Stimulated activated CD4-positive, alpha-beta T cell treated with anti-CD3 and anti-CD28 coated beads, Interleukin-12 subunit alpha, Interleukin-12 subunit beta, amount 100 ng/mL, for 24 hours (primary cell): ENCODE measurements around the gene NCBP3.
A peak's percentile ranks its signal among the peaks of the same experiment; 100 is the strongest.

ENCODE experiments used
- DNase-seq, 2 experiments: peaks; one replicate each; pipeline ENCODE4 v3.0.0-alpha.2; 2020; ENCODE audit warnings: low read depth in 2 of 2

Gene NCBP3, protein sequence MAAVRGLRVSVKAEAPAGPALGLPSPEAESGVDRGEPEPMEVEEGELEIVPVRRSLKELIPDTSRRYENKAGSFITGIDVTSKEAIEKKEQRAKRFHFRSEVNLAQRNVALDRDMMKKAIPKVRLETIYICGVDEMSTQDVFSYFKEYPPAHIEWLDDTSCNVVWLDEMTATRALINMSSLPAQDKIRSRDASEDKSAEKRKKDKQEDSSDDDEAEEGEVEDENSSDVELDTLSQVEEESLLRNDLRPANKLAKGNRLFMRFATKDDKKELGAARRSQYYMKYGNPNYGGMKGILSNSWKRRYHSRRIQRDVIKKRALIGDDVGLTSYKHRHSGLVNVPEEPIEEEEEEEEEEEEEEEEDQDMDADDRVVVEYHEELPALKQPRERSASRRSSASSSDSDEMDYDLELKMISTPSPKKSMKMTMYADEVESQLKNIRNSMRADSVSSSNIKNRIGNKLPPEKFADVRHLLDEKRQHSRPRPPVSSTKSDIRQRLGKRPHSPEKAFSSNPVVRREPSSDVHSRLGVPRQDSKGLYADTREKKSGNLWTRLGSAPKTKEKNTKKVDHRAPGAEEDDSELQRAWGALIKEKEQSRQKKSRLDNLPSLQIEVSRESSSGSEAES

GRCh38 chr17:3845621-3846436, at the start of gene NCBP3:
Gene NCBP3 (minus strand): TSS chr17:3846246. CDS start chr17:3846223, 23 bp downstream.
- DNase-seq: peak; percentile 82 to 85

- DNase-seq: no peak
These were observed 49.3 kb upstream of the NCBP3 start for GRCh38 chr17:3895354-3895753.

DNA sequence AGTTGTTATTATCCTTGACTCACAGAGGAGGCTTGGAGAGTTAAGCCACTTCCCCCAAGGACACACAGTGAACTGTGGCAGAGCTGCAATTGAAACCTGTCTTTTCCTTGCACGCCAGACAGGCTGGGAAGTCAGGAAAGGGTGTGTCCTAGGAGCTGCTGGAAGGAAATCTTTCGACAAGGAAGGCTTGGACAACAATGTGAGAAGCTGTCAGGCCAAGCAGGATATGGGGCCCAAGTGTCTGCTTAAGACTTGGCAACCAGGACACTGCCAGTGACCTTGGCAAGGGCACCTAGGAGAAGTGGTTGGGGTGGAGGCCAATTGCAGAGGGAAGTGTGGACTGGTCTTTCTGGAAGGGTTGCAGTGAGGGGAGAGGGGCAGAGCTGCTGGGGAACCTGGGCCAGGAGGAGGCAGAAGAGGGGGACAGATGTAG, 48.9 kb upstream of the NCBP3 start:
- no peak for DNase-seq

DNA sequence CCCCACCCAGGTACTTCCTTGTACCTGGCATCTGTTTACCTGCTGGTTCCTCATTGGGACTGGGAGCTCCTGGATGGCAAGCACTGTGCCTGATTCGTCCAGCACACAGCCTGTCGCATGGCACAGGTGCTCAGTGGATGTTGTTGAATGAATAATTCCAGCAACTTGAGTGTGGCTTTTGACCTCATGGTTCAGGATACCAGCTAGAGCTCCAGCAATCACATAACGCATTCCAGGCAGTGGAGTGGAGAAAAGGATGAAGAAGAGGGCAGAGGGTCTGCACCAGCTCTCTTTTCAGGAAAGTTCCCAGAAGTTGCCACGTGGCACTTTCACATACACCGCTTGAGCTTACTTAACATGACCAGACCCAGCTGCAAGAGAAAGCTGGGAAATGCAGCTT, 48.1 kb upstream of the NCBP3 start:
- no peak for DNase-seq

DNA sequence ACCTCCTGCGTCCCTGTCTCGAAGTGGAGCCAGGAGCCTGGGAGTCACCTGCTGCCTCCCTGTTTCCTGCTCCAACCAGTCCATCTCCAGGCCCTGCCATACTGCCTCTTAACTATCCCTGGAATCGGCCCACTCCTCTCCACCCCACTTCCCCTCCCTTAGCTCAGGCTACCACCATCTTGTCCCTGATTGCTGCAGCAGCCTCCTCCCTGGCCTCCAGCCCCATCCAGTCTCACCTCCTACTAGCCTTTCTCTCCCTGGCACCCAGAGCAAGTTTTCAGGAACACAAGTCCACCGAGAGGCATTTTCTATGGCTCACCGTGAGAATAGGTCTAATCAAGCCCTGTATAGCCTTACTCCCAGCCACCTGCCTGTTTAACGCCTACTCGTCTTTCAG, 47.7 kb upstream of the NCBP3 start:
- DNase-seq: no peak

DNA sequence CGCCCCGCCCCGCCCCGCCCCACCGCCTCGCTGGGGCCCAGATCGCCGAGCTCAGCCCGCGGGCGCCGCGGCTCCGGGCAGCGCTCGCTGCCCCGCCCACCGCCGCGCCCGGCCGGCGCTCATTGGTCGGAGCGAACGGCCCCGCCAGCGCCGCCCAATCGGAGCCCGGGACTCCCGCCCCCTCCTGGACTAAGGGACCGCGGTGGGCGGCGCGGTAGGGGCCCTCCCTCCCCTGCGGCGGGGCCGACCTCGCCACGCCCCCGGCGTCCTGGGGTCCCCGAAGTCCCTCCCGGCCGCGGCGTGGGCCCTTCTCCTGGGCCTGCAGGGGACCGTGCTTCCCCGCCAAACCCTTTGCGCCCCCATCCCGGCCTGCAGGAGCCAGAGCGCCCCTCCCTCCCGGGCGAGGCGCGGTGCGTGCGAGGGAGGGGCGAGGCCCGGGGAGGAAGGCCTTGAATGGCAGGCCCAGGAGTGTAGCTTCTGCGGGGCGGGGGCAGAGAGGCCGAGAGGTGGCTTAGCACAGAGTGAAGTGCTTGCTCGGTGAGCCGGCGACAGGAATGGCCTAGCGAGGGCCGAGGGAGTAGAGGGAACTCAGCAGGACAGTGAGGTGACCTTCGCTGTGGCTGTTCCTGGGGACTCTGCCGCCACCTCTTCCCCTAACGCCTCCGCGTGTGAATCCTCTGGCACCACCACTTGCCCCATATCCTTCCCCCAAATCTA, 47.1 kb upstream of the NCBP3 start, which contains the start of gene CAMKK1:
TSS of gene CAMKK1 (minus strand) at position 51 of the 717 bp plus-strand sequence. CDS start 7,366 bp downstream, outside the sequence.
- DNase-seq: peak; percentile 81 to 86

DNA sequence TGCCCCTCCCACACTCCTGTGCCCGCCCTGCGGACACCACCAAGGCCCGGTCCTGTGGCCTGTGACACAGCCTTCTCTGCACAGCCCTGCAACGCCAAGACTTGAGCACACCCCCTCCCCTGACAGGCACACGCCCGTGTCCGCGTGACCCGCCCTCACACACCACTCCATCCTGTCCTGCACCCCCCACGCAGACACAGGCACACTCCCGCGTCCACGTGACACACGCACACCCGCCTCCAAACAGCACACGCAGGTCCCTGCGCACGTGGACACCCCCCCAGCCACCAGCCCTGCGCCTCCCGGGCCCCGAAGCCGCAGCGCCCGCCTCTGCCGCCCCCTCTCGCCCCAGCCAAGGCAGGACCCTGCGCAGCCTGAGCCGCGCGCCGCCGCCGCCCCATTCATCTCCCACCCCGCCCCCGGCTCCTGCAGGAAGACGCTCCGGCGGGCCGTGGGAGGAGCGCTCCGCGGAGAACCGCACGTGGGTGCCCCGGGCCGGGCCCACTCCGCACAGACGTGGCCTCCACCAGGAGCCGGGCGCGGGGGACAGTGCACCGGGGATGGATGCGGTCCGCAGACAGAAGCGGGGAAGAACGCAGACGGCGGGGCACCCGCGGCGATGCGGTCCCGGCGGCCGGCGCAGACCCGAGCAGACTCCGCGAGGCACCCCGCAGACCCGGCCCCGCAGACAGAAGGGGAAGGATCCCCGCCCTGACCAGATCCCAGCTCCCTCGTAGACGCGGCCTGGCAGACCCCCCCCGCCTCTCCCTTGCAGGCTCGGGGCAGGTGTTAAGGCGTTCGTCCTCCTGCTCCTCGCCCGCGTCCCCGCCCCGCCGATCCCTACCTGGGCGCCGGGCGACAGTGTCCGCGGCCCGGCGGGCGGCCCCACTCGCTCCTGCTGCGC, 46.3 kb upstream of the NCBP3 start:
- peak; percentile 31 to 47 for DNase-seq

- no peak for DNase-seq
These were observed 45.6 kb upstream of the NCBP3 start for GRCh38 chr17:3891626-3892094.

GRCh38 chr17:3890878-3891219, 44.8 kb upstream of the NCBP3 start:
- DNase-seq: no peak

DNA sequence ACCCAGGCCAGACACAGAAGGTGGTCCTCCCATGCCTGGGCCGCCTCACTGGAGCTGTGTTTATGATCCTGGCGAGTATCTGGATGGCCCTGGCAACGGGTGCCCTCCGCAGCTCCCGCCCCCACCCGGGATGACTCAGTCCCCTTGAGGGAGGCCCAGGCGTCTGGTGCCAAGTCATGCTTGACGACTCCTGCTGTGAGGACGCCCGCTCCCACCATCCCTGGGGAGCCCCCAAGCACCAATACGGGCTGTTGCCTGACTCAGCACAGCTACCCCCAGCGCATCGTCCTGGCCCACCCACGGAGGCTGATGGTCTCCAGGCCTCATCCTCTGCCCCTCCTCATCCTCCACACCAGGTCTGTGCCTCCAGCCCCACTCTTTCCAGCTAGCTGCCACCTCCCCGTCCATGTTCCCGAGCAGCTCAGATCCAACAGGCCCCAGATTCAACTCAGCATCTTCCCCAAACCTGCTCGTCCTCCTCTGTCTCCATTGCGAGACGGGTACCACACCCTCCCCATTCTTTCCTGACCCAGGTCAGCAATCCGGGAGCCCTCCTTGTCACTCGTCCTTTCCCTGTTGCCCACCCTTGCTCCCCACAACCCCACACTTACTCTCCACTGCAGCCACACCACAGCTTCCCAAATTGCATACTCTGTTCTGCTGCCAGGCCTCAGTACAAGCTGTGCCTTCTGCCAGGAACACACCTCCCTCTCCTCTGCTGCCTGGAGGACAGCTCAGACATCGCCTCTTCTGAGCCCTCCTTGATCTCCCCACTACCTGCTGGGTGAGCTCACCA, 44.2 kb upstream of the NCBP3 start:
- DNase-seq: no peak

DNA sequence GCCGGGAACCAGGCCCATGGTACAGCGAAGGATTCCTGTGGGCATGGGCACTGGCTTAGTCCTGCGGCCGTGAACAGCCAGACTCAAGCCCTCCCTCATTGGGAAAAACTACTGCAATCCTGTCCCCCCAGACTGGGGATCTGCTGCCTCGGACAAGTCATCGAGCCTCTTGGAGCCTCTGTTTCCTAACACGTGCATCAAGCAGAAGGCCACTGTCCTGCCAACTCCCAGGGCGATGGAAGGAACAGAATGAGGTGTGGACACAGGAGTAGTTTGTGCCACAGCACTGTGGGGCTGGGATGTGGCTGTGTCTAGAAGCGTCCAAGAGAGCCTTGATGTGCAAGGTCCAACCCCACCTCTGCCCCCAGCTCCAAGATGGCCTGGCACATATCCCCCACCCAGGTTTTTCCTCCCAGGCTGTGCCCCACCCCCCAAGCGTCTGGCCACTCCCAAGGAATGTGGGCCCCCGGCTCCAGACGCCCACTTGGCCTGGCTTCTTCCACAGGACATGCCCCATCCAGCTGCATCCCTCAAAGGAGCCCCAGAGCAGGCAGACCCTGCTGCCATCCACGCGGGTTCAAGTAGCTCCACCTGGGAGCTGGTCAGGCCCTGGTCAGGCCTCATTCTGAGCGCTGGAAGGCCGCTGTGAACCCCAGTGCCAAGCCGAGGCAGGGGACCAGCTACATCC, 43.4 kb upstream of the NCBP3 start:
- DNase-seq: no peak

GRCh38 chr17:3888343-3889171, 42.5 kb upstream of the NCBP3 start:
- DNase-seq: no peak

- no peak for DNase-seq
These were observed 41.8 kb upstream of the NCBP3 start for GRCh38 chr17:3887804-3888203.

DNA sequence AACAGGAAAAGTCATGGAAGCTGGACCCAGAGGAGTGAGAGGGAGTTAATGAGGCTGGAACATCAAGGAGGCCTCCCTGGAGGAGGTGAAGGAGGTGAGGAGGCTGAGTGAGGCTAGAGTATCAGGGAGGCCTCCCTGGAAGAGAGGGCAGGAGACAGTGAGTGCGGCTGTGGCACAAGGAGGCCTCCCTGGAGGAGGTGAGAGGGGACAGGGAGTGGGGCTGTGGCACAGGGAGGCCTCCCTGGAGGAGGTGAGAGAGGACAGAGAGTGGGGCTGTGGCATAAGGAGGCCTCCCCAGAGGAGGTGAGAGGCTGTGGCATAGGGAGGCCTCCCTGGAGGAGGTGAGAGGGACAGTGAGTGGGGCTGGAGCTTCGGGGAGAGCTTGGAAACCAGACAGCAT, 41.3 kb upstream of the NCBP3 start:
- DNase-seq: no peak

- no peak for DNase-seq
These were observed 40.7 kb upstream of the NCBP3 start for GRCh38 chr17:3886776-3887175.

- no peak for DNase-seq
These were observed 39.9 kb upstream of the NCBP3 start for GRCh38 chr17:3885970-3886369.

- no peak for DNase-seq
These were observed 39.2 kb upstream of the NCBP3 start for GRCh38 chr17:3885271-3885670.

GRCh38 chr17:3884188-3884587, 38.1 kb upstream of the NCBP3 start:
- DNase-seq: no peak
